ENCODE measurements around the gene TMEM198.

TMEM198 gene, protein sequence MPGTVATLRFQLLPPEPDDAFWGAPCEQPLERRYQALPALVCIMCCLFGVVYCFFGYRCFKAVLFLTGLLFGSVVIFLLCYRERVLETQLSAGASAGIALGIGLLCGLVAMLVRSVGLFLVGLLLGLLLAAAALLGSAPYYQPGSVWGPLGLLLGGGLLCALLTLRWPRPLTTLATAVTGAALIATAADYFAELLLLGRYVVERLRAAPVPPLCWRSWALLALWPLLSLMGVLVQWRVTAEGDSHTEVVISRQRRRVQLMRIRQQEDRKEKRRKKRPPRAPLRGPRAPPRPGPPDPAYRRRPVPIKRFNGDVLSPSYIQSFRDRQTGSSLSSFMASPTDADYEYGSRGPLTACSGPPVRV

DNA sequence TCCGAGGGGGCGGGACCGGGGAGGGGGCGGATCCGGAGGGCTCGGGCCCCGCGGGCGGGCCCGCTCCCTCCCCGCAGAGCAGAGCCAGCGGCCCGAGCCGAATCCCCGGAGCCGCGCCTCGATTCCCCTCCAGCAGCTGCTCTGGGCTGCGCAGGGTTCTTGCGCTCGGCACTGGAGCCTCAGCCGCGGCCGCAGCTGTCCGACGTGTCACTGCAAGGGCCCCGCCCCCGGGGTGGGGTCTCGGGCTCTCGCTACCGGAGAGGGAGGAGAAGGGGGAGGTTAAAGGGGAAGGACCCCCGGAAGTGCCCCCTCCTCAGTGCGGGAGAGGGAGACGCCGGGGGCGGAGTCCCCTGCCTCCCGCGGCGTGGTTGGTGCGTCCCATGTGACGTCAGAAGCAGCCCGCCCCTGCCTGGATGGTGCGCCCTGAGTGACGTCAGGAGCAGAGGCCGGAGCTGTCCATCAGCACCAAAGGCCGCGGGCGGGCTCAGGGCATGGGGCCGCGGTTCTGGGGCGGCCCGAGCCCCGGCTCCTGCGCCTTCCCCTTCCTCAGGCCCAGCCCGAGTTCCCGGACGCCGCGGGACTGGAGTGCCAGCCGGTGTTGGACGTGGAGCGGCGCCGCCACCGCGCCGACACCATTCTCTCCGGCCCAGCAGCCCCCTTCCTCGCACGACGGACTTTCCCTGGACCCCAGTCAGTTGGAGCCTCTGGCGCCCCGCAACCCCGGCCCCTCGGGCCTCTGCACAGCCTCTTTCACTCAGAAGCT is at the start of gene TMEM198, which contains the start of gene CHPF:
Gene TMEM198, plus strand, starts transcription at position 433 of the 763 bp plus-strand sequence. CDS start 700 bp downstream, outside the sequence.
Gene CHPF, minus strand, starts transcription at position 214 of the 763 bp plus-strand sequence. CDS start 271 bp downstream, outside the sequence.
- peak; percentile 92 for DNase-seq

DNA sequence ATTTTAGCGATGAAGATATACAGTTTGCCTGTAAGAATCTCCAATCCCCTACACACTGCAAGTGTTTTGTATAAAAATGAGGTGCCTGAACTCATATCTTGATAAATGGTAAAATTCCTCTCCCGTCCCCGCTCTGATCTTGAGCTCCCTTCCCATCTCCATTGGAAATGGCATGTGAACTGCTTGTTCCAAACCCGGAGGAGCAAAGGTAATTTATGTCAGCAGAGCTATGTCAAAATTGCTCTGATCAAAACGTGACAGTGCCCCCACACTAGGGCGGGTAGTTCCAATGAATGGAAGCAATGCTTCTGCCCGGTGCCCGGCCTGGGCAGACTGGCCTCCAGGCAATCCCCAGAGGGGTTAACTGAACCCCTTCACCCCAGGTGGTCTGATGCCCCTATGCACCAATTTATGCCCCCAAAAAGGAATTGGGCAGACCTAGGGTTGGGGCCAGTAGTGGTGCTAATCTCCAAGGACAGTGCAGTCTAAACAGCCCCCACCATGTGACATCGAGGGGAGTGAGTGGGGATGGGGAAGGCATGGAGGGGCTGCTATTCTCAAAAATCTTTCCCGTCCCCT is 48.8 kb upstream of the TMEM198 start:
- no peak for DNase-seq

DNA sequence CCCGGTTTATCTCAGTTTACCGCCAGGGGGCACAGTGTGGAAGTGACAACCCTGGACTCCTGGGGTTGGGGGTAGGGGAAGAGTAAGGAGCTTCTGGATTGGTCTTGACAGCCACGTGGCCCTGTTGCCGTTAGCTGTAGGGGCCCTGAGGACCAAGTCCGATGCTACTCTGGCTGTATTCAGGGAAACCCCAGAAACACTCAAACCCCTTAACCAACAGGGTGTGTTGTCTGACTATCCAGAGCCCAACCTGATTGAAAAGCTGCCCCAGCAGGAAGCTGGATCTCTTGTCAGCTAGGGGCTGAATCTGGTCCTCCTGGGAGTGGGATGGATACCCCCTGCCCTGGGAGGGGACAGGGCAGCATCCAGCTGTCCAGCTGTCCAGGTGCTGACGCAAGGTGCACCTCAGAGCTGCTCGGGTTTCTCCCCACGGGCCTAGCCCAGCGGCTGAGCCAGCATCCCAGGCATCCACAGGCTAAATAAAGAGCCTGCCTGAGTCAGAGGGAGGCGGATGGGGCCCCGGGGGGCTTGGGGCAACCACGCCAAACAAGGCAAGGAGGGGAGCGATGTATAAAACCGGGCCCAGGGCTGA is 48.2 kb upstream of the TMEM198 start:
- peak; percentile 40 for DNase-seq

DNA sequence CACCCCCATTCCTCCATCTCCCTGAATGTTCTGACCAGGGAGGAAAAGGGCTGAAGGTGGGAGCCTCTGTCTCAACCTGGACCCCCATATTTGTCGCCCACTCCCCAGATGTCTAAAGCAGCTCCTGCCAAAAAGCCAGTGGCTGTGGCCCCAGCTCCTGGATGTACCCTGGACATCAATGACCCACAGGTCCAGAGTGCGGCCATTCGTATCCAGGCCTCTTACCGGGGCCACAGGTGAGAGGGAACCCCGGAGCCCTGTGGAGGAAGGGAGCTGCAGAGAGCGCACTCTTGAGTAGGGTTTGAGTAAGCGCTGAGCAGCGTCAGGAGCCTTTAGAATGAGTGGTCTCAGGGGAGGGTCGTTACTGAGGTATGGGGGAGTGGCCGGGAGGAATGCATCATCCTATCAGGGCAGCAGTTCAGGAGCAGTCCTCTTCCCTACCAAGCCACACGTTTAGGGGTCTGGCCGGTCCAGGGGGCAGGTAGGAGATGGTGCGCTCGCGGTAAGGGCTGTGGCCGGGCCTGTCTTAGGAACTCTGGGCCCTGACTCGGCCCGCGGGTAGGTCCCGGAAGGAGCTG is 47.5 kb upstream of the TMEM198 start:
- DNase-seq, result no peak

DNA sequence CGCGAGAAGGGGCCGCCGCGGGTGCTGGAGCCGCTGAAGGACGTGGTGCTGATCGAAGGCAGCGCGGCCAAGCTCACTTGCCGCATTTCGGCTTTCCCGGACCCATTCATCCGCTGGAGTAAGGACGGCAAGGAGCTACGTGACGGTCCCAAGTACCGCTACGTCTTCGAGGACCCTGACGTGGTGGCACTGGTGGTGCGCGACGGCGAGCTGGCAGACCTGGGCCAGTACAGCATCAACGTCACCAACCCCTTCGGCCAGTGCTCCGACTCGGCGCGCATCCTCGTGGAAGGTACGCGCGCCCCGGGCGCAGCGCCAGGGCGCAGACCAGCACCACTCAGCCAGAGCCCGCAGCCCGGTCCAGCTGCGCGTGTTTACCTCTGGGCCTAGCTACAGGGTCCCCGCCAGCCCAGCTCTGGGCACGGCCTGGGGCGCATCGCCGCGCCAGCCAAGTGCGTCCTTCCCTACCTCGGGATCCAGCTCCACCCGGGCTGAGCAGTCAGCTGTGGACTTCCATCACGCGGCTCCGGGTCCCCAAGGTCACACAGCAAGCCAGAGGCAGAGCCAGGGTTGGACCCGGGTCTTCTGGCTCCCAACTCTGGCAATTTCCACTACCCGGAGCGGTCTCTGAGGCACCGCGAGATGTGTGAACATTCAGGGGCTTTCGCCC is 46.9 kb upstream of the TMEM198 start:
- peak; percentile 6 for DNase-seq

DNA sequence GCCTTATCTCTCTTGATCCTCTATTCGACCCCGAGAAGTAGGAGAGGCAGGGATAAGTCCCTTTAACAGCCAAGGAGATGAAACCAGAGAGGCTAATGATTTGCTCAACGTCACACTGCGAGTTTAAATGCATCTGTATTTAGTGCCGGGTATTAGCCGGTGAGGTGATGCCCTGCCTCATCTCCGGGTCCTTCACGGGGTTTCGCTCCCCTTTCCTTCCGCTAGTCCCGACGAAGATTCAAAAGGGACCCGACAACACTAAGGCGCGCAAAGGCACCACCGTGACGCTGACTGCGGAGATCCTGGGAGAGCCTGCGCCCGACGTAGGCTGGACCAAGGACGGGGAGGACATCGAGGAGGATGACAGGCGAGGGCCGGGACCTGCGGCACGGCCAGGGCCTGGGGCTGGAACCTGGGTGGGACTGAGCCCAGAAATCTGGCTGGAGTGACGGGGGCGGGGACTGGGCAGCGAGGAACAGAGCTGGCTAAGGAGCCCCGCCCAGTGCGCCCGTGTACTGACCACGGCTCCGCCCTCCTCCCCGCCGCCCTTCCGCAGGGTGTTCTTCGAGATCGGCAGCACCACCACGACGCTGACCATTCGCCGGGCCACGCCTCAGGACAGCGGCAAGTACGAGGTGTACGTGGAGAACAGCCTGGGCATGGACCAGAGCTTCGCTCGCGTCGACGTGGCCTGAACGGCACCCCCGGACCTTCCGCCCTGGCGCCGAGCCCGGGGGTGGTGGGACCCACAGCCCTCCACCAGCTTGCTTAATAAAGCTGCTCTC is 46.1 kb upstream of the TMEM198 start:
- no peak for DNase-seq

DNA sequence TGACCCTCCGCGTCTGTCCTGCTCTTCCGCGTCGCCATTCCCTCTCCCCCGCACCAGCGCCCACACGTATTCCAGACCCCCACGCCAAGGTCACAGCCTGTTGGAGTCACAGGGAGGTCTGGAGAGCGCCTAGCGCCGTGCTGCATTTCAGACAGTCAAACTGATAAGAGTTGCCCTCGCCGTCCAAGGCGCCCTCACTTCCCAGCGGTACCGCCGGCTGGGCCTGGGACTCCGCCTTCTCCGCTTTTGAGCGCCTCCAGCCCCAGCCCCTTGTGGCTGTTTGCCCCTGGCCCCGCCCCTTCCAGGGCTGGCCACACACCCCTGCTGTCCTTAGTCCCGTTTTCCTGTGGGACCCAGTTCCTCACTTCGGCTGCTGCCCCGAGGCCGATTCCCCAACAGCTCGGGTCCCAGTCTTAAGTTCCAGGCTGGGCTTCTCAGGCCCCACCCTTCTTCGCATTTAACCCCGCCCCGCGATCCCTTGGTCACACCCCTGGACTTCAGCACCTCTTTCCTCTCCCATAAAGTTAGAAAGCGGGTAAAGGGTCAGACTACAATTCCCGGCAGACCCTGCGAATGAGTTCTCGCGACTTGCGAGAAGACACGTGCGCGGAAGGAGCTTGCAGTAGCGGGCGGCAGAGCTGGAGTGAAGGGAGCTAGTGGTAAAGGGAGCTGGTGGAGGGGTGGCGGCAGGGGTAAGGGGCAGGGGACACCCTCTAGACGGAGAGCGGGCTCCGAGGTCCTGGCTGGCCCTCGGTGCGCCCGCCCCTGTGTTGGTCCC is 45.4 kb upstream of the TMEM198 start, which contains the start of gene GMPPA:
Gene GMPPA, plus strand, starts transcription at position 612 of the 778 bp plus-strand sequence. CDS start 1,085 bp downstream, outside the sequence.
- DNase-seq, result peak; percentile 84

DNA sequence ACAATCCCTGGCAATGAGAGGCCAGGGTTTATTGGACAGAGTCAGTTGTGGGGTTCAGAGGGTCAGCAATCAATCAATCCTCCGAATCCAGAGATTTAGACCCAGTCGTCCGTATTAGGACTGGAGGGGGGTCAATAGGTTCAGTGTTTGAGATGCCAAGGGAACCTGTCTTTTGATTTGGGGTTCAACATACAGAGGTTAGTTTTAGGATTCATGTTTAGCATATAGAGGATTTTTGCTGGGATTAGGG is 44.8 kb upstream of the TMEM198 start:
- no peak for DNase-seq

DNA sequence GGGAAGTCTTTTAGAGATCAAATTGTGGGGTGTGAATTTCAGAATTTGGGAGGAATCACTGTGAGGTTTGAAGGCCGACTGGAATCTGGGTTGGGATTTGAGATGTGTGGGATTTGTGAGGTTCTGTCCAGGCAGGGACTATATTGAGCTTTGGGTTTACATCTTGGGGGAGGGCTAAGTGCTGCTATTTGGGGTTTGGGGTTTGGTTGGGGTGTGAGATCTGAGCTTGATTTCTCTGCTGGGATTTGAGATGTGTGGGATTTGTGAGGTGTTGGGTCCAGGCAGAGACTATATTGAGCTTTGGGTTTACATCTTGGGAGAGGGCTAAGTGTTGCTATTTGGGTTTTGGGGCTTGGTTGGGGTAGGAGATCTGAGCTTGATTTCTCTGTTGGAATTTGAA is 44.3 kb upstream of the TMEM198 start:
- no peak for DNase-seq

DNA sequence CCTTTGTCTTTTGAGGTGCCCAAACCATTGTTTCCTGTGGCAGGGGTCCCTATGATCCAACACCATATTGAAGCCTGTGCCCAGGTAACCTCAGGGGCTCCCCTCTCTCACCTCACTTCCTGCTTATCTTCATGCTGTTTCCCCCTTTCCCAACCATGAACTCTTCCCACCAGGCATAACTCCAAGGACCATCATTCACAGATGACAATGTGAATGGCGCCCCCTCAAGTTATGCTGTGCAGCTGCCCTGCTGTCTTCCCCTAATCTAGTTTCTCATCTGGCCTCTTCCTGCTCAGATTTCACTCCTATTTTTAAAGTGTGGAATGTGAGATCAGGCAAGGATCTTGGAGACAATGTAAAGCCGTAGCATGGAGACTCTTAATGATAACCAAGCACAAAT is 43.7 kb upstream of the TMEM198 start:
- DNase-seq, result no peak

DNA sequence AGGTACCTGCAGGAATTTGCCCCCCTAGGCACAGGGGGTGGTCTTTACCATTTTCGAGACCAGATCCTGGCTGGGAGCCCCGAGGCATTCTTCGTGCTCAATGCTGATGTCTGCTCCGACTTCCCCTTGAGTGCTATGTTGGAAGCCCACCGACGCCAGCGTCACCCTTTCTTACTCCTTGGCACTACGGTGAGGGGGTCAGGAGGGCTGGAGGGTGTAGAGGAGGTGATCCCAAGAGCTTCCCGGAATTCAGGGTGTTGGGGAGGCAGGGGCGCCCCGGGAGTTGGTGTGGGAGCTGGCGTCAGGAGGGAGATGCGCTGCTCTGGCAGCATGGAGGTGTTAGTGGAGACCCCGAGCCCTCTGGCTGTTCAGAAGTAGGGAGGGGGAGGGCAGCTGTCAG is 42.0 kb upstream of the TMEM198 start:
- no peak for DNase-seq

DNA sequence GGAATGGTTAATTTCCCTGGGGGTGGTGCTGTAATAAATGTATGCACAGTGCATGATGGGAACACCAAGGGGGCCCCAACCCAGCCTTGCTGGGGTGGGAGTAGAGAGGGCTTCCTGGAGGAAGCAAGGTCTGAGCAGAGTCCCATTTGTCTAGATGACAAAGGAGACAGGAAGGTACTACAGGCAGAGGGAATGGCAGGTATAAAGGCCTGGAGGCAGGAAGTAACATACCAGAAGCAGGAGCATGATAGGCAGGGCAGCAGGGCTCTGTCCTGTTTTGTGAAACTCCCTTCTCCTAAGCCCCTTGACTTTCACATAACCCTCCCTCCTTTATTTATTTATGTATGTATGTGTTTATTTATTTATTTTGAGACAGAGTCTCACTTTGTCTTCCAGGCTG is 41.2 kb upstream of the TMEM198 start:
- DNase-seq, result no peak

DNA sequence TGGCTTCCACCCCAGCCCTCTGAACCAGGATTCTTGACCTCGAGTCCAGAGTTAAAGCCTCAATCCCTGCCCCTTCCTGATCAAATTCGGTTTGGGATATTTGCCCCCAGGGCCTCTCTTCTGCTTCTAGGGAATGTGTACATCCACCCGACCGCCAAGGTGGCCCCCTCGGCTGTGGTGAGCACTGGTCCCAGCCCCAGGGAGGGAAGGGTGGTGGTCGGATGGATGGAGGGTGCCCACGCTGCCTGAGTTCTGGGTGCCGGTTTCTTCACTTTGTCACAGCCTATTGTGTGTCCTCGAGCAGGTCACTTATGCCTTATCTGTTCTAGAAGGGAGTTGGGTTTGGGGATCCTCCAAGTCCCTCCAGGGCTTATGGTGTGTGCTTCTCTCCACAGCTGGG is 38.2 kb upstream of the TMEM198 start:
- DNase-seq, result no peak

DNA sequence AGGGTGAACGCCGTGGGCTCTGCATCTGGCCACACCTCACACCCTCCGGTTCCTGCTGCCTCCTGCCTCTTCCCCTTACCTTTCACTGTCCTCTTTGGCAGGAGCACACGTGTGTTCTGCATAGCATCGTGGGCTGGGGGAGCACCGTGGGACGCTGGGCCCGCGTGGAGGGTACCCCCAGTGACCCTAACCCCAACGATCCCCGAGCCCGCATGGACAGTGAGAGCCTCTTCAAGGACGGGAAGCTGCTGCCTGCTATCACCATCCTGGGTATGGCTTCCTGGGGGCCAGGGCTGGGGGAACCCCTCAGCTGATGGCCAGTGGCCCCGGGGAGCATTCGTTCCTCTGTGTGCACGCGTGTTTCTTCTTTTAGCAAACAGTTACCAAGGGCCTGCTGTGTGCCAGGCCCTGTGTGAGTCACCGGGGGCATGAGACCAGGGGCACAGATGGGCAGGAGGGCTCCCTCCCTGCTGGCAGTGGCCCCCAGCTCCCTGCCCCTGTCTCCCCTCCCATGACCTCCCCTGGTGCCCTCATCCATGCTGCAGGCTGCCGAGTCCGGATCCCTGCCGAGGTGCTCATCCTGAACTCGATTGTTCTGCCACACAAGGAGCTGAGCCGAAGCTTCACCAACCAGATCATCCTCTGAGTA is 37.6 kb upstream of the TMEM198 start:
- no peak for DNase-seq

DNA sequence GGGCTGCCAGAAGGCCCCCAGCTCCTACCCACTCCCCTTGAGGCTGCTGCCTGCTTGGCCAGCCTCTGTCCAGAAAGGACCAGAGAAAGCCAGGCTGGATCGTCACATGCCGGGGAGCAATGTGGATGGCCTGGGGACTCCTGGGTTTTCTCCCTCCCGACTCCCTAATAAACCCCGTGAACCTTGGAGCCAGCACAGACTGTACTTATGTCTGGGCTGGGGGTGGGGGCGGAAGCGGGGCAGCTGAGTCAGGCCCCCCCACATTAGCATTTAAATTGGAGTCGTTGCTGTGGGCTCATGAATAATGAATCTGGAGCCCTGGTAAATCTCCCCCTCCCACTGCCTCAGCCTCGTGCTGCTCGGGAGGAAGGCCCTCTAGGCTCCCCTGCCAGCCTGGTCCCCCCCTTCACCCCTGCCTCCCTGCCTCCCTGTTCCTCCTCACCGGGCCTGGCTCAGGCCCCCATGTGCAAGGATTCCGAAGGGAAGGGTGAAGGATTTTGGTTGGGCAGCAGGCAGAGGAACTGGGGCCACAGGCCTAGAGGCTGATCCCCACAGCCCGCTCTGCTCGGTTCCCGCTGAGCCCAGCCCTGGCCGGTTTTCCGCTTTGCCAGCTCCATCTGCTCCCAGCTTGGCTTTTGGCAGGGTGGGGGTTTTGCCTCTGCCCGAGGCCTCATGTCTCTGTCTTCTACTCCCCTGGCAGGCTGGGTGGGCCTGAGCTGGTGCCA is 36.9 kb upstream of the TMEM198 start:
- no peak for DNase-seq

DNA sequence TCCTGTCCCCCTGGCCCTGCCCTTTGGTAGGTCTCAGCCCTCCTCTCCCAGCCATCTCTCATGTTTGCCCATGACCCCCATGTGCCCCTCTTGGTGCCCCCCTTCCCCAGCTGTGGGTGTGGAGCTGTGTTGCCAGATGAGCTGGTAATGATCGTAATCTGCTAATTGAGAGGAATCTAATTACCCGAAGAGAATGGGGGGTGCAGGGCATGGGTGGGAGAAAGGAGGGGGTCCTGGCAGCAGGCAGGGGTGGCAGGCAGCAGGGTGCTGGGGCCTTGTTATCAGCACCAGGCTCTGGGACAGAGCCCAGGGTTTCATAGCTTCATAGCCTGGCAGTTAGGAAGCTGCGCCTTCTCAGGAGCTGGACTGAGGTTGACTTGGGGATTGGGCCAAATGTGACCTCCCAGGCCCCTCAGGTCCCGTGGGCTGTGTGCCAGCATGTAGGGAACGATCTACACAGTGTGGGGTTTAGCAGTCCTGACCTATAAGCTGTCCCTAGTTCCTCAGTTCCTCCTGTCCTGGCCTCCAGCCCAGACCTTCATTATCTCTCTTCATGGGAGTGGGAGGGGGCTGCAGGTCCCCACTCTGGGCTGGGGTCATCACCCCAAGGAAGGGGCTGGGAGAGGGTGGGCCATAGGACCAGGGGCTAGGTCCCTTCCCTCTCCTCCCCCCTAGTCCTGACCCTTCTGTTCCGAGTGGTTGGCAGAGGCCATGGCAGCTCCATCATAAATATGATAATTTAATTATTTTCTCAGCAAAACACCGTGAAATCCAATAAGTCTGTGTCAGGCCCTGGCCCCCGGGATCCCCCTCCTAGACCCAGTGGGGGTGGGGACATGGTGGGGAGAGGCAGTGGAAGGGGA is 36.0 kb upstream of the TMEM198 start:
- DNase-seq, result no peak

DNA sequence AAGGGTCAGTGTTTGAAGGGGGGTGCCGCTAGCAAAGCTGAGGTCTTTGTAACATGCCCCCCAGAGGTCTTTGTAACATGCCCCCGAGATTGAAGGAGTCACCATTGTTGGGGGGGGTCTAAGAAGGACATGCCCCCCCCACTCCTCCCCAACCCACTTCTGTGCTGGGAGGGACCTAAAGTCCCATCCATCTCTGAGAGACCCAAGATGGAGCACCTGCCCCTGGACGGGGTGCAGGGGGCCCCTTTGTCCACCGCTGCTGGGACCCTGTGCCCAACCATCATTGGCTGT is 35.4 kb upstream of the TMEM198 start:
- DNase-seq, result no peak

DNA sequence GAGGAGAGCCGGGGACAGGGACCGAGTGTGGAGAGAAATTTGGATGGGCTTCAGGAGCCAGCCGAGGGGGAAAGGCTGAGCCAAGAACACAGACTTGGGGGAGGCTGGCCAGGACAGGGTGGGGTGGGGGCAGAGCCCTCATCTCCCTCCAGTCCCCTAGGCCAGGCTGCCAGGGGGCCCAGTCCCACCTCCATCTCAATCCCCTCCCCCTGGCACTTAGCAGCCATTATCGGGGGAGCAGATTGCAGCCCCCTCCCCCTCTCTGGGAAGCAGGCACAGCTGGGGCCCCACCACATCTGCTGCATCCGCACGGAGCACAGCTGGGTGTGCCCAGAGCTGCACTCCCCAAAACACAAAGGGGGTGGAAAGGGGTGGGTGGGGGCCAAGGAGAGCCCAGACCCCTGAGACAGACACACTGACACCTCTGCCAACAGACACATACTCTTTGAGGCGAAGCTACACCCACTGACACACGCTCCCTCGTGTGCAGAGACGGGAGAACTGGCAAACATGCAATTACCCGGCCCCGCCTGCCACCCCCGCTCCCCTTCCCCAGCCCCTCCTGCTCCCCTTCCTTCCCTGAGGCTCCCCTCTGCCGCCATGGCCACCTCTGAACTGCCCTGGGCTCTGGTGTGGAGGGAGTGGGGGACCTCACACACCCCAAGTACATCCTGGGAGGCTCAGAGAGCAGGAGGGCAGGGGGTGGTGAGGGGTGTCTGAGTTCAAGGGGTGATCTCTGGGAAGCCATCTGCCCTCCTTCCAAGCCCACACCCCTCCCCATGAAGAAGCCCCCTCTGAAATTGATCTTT is 34.7 kb upstream of the TMEM198 start:
- no peak for DNase-seq

Data from stimulated activated CD4-positive, alpha-beta T cell treated with anti-CD3 and anti-CD28 coated beads, Interleukin-12 subunit alpha, Interleukin-12 subunit beta, amount 100 ng/mL, for 4 hours (primary cell).